ENCODE measurements around the gene TMEM50B. TPM values are rescaled to one million over a fixed set of nuclear protein-coding genes. Genes with fewer than 3 reads are reported as not detected.
A peak's percentile ranks its signal among the peaks of the same experiment; 100 is the strongest.

The TMEM50B gene
- total RNA-seq, 1 experiment from 2014 or later, result 28.4 TPM

DNA sequence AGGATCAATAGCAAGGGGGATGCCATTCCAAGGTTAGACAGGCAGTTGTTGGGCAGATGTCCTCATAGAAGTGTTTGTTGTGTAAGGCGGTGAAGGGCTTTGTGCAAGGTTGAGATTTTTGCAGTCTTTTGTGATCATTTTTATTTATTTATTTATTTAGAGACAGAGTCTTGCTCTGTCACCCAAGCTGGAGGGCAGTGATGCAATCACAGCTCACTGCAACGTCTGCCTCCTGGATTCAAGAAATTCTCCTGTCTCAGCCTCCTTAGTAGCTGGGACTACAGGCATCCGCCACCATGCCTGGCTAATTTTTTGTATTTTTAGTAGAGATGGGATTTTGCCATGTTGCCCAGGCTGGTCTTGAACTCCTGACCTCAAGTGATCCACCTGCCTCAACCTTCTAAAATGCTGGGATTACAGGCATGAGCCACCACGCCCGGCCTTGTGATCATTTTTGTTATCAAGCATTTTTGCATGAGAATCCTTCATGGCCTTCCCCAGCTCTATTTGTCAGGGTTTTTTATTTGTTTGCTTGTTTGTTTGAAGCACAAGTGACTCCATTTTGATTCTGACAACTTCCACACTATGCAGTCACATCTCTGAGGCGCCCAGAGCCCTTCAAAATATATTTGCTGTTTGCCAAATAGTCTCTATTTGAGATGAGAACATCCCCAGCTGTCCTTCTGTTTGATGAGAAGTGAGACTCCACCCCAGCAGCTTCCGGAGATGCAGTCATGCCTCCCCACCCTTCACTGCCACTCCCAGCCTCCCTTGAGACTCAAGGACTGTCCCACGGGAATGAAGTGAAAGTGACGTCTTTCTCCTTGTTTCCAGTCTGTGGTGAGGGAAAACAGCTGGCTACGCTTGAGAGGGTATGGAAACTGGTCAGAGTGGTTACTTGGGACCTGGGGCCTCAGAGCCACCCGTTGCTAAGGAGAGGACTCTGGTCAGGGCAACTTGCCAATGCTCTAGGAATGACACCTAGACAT, 38.0 kb downstream of the TMEM50B start:
- Mint-ChIP-seq H3K36me3 (ENCODE audit: insufficient read depth, unreplicated experiment) (peaks cover 20% of the 10 kb centered on the region), H3K27me3 (ENCODE audit: unreplicated experiment) (no peaks in the 10 kb centered on the region), H3K9me3 (ENCODE audit: low read depth, unreplicated experiment) (no peaks in the 10 kb centered on the region), H3K4me3 (ENCODE audit: low read depth, unreplicated experiment) (no peak overlapping the region), H3K27ac (ENCODE audit: unreplicated experiment) (no peak overlapping the region), H3K4me1 (ENCODE audit: low read depth, unreplicated experiment) (no peaks in the 10 kb centered on the region)
- DNase-seq, result no peak
- CTCF ChIA-PET, result interaction anchor here (0.6 kb wide), 1 partner anchor 80 kb away, joined by 3 read pairs; no protein-coding TSS in a partner anchor
- intact Hi-C loops (cut with micrococcal nuclease; ENCODE audit: unreplicated experiment), result no loop called here
- BruUV-seq (replicated peaks), result no TSS peak
- TF ChIP-seq CTCF (IDR thresholded peaks at IDR 0.05; ENCODE audit: unreplicated experiment), result no peak

DNA sequence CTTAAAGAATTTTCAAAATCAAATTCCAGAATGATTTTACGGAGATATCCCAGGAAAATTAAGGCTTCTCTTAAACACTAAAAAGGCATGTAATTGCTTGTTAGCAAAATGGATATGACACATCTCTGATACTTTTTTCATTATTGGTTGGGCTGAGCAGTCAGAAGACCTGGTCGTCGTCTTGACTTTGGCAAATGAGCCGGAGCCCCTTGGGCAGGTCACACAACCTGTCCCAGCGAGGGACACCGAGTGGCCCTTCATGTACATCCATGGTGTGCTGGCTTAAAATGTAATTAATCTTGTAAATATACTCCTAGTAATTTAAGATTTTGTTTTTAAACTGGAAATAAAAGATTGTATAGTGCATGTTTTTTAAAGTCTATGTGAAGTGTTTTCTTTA, 42.6 kb downstream of the TMEM50B start:
- no peaks in the 10 kb centered on the region for H3K9me3 Mint-ChIP-seq (ENCODE audit: low read depth, unreplicated experiment)
- peaks cover 18% of the 10 kb centered on the region for H3K4me1 Mint-ChIP-seq (ENCODE audit: low read depth, unreplicated experiment)
- H3K4me3 Mint-ChIP-seq (ENCODE audit: low read depth, unreplicated experiment), result no peak overlapping the region
- H3K27me3 Mint-ChIP-seq (ENCODE audit: unreplicated experiment), result no peaks in the 10 kb centered on the region
- H3K27ac Mint-ChIP-seq (ENCODE audit: unreplicated experiment), result no peak overlapping the region
- CTCF ChIA-PET, result no interaction called here
- BruUV-seq (replicated peaks), result no TSS peak
- no peak for DNase-seq
- H3K36me3 Mint-ChIP-seq (ENCODE audit: insufficient read depth, unreplicated experiment), result peaks cover 55% of the 10 kb centered on the region
- intact Hi-C loops (cut with micrococcal nuclease; ENCODE audit: unreplicated experiment), result no loop called here
- TF ChIP-seq CTCF (IDR thresholded peaks at IDR 0.05; ENCODE audit: unreplicated experiment), result no peak

DNA sequence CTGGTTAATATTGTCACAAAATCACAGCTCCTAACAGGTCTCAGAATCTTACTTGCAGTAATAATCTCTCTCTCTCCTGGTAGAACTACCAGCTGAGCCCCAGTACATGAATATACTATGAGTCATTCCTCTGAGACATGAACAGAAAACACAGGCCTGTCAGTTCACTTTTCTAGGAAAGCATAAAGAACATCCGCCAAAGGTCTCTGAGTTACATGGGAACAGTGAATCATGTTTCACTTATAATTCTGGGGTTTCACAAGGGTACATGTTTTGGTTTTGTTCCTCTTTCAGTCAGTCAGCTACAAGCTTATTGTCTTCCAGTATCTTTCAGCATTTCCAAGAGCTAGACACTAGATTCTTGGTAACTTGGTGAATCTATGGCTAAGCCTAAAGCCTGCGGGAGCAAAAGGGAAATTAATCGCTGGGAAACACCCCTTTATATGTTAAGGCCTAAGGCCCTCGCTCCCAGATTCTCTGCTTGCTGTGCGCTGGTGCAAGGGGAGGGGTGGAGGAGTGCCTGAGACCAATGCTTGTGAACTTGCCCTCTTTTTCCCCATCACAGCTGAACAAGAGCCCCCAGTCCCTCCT, 44.9 kb downstream of the TMEM50B start:
- H3K4me3 Mint-ChIP-seq (ENCODE audit: low read depth, unreplicated experiment), result no peak overlapping the region
- no TSS peak for BruUV-seq (replicated peaks)

More for the DNA sequence above, 44.9 kb downstream of the TMEM50B start:
- Mint-ChIP-seq H3K27ac (ENCODE audit: unreplicated experiment) (peak overlapping the region; percentile 52), H3K9me3 (ENCODE audit: low read depth, unreplicated experiment) (no peaks in the 10 kb centered on the region), H3K36me3 (ENCODE audit: insufficient read depth, unreplicated experiment) (peaks cover 54% of the 10 kb centered on the region), H3K27me3 (ENCODE audit: unreplicated experiment) (no peaks in the 10 kb centered on the region), H3K4me1 (ENCODE audit: low read depth, unreplicated experiment) (peaks cover 18% of the 10 kb centered on the region)
- CTCF ChIA-PET, result interaction anchor here (0.5 to 1.1 kb wide), 4 partner anchors 11 to 74 kb away, joined by 3 to 8 read pairs (median 6); no protein-coding TSS in a partner anchor
- peak; percentile 19 for DNase-seq
- no peak for TF ChIP-seq CTCF (IDR thresholded peaks at IDR 0.05; ENCODE audit: unreplicated experiment)
- intact Hi-C loops (cut with micrococcal nuclease; ENCODE audit: unreplicated experiment), result no loop called here

Measured in Calu3 (cell line).